Adrenal gland (tissue), 12 donors: Measurements from ENCODE around the gene FOXN3. TPM values are rescaled to one million over a fixed set of nuclear protein-coding genes. Genes with fewer than 3 reads are reported as not detected.

Source experiments
- DNase-seq, 7 donors: peaks; one replicate each; pipeline ENCODE4 v3.0.0-alpha.2; 2019 to 2020
- H3K27ac ChIP-seq, 5 donors: fragments of 200-600 bp; sonication (generic) in 4 of 5; 1 replicate in 3 of 5; 2 replicates in 2 of 5; pipeline versions ENCODE4 v1.5.1 to v1.8.0; 2016 to 2020; ENCODE audit warnings: mild to moderate bottlenecking in 1 of 5
- H3K27me3 ChIP-seq: fragments of 200-600 bp; 2 replicates; pipeline ENCODE4 v1.8.0; 2021
- H3K36me3 ChIP-seq, 2 donors: fragments of 200-600 bp; replicated peaks in 1 of 2; 1 replicate in 1 of 2; 2 replicates in 1 of 2; pipeline versions ENCODE4 v1.5.1 to v1.8.0; 2018 to 2022
- H3K4me1 ChIP-seq, 2 donors: fragments of 200-600 bp; replicated peaks in 1 of 2; 1 replicate in 1 of 2; 2 replicates in 1 of 2; pipeline versions ENCODE4 v1.5.1 to v1.8.0; 2018 to 2021
- H3K4me3 ChIP-seq, 4 donors: fragments of 200-600 bp; sonication (generic) in 3 of 4; one replicate each; pipeline ENCODE4 v1.5.1; 2016 to 2018
- H3K9me3 ChIP-seq, 3 donors: fragments of 200-600 bp; sonication (generic) in 1 of 3; replicated peaks in 1 of 3; 1 replicate in 2 of 3; 2 replicates in 1 of 3; pipeline versions ENCODE4 v1.5.1 to v1.8.0; 2016 to 2021
- CTCF ChIP-seq, 6 experiments: fragments of 450-650 bp in 4 of 6; fragments of 200-600 bp in 2 of 6; sonication (generic) in 1 of 6; IDR thresholded peaks; 1 replicate in 5 of 6; 2 replicates in 1 of 6; pipeline versions ENCODE4 v1.5.1 to v1.8.0; 2016 to 2021; ENCODE audit warnings: antibody characterized with exemption in 6 of 6, mild to moderate bottlenecking in 2 of 6, moderate library complexity in 1 of 6
- POLR2A ChIP-seq, 2 donors: fragments of 450-650 bp; IDR thresholded peaks; one replicate each; pipeline ENCODE4 v1.6.1; 2017; ENCODE audit warnings: antibody characterized with exemption in 2 of 2, mild to moderate bottlenecking in 2 of 2, moderate library complexity in 1 of 2
- WGBS, 4 donors: extraction: QIAGEN DNeasy Blood & Tissue Kit in 2 of 4; methylation state at CpG; one replicate each; pipeline versions ENCODE4 v1.1.5 to v1.1.7; 2013 to 2017; 5-methylcytosine and 5-hydroxymethylcytosine counted together
- intact Hi-C, 2 donors: fragments of 100-400 bp; cut with DNase I; formaldehyde crosslinking; loops; one replicate each; pipeline versions ENCODE4 v1.14.1 to v1.15.0; 2022 to 2023
- polyA plus RNA-seq, 3 donors: library from polyadenylated mRNA; stranded (reverse); fragments of 200-250 nt in 2 of 3; fragments of 350-450 nt in 1 of 3; fragmentation: Illumina TruSeq in 1 of 3; extraction: RNeasy Lipid Tissue Mini Kit (QIAGEN cat#74804) in 1 of 3; gene quantifications; one replicate each; pipeline ENCODE4 v1.2.3, GENCODE V29; 2013 to 2014
- total RNA-seq, 9 donors: library from RNA; depleted of rRNA in 4 of 9; stranded (reverse); fragments of >200 nt in 4 of 9; fragments of 120-200 nt in 1 of 9; fragmentation: NEBNext Ultra II Directional in 1 of 9; extraction: Animal tissue kit (Norgen Biotek cat#: 25700) in 1 of 9; gene quantifications; one replicate each; pipeline versions ENCODE4 v1.1.0 to v1.2.4, GENCODE V29; 2013 to 2023
- donor health status: healthy with polysubstance abuse.
- donor health status: Bipolar disorder and iron deficiency.
- donor health status: DM: yes; HTN: yes; CAD: no.
- donor health status: DM: no; HTN: no; CAD: no.
- donor health status: DM: no; HTN: no; CAD: no.
- donor health status: DM: yes; HTN: yes; CAD: no.

FOXN3 gene
- total and polyA plus RNA-seq, 12 donors: 10.7 to 131 (median 96.8) TPM

- Histone ChIP-seq H3K4me1 (peaks cover 18 to 52% of the 10 kb centered on the region in 2 donors), H3K27me3 (no peaks in the 10 kb centered on the region), H3K36me3 (no peaks in the 10 kb centered on the region), H3K27ac (peak overlapping the region in 1 of 5 donors; percentile 61), H3K9me3 (no peaks in the 10 kb centered on the region), H3K4me3 (no peak overlapping the region)
- peak in 1 of 7 donors; percentile 3 for DNase-seq
- 84 to 91% (median 90%) methylated on average over 6 of the region's 6 CpGs for WGBS, 4 donors
- intact Hi-C loops: no loop called here
- no peak for TF ChIP-seq CTCF (IDR thresholded peaks at IDR 0.05)
- TF ChIP-seq POLR2A (IDR thresholded peaks at IDR 0.05): no peak
Measured at GRCh38 chr14:89264196-89264800, 152.7 kb downstream of the FOXN3 start.

- Histone ChIP-seq H3K27ac (no peak overlapping the region), H3K27me3 (no peaks in the 10 kb centered on the region), H3K4me1 (peaks cover 12 to 33% of the 10 kb centered on the region in 2 donors), H3K36me3 (no peaks in the 10 kb centered on the region), H3K4me3 (no peak overlapping the region), H3K9me3 (no peaks in the 10 kb centered on the region)
- WGBS, 4 donors: 89 to 93% (median 91%) methylated on average over 4 of the region's 4 CpGs
- intact Hi-C loops: no loop called here
- no peak for DNase-seq
- TF ChIP-seq POLR2A (IDR thresholded peaks at IDR 0.05): no peak
- no peak for TF ChIP-seq CTCF (IDR thresholded peaks at IDR 0.05)
Measured at GRCh38 chr14:89262041-89262440, 155.0 kb downstream of the FOXN3 start.

GRCh38 chr14:89260898-89261297 is 156.1 kb downstream of the FOXN3 start:
- Histone ChIP-seq H3K4me3 (no peak overlapping the region), H3K27me3 (no peaks in the 10 kb centered on the region), H3K27ac (no peak overlapping the region), H3K4me1 (peaks cover 19 to 38% of the 10 kb centered on the region in 2 donors), H3K9me3 (no peaks in the 10 kb centered on the region), H3K36me3 (no peaks in the 10 kb centered on the region)
- intact Hi-C loops: no loop called here
- TF ChIP-seq POLR2A (IDR thresholded peaks at IDR 0.05) (no peak), CTCF (IDR thresholded peaks at IDR 0.05) (no peak)
- no peak for DNase-seq
- WGBS, 4 donors: 97 to 100% (median 100%) methylated on average over 1 of the region's 1 CpG

GRCh38 chr14:89259951-89260609 is 157.0 kb downstream of the FOXN3 start:
- Histone ChIP-seq H3K36me3 (no peaks in the 10 kb centered on the region), H3K27me3 (no peaks in the 10 kb centered on the region), H3K9me3 (no peaks in the 10 kb centered on the region), H3K27ac (peak overlapping the region in 2 of 5 donors; percentile 19 to 51), H3K4me1 (peaks cover 16 to 37% of the 10 kb centered on the region in 2 donors), H3K4me3 (no peak overlapping the region)
- TF ChIP-seq CTCF (IDR thresholded peaks at IDR 0.05) (no peak), POLR2A (IDR thresholded peaks at IDR 0.05) (no peak)
- DNase-seq: no peak
- 57 to 71% (median 62%) methylated on average over 13 to 15 of the region's 15 CpGs for WGBS, 4 donors
- intact Hi-C loops: no loop called here
